ENCODE measurements around the gene MYRIP. TPM values are rescaled to one million over a fixed set of nuclear protein-coding genes. Genes with fewer than 3 reads are reported as not detected.

Gene MYRIP
- total RNA-seq, 1 experiment from 2014 or later, result 0.59 TPM

DNA sequence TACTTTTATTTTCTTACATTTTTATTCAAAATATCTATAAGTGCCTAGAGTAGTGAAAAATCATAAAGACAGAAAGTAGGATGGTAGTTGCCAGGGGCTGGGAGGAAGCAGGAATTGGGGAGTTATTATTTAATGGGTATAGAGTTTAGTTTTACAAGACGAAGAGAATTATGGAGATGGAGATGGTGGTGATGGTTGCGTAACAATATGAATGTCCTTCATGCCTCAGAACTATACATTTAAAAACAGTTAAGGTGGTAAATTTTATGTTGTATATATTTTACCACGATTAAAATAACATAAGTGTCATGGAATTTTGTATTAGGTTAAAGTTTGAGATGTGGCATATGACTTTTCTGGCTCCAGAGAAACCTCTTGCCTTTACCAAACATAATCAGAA lies 171.4 kb downstream of the MYRIP start:
- Mint-ChIP-seq H3K27me3 (ENCODE audit: insufficient read depth, unreplicated experiment) (no peaks in the 10 kb centered on the region), H3K27ac (ENCODE audit: unreplicated experiment) (no peak overlapping the region), H3K4me1 (ENCODE audit: low read depth, unreplicated experiment) (peaks cover 28% of the 10 kb centered on the region), H3K36me3 (ENCODE audit: insufficient read depth, unreplicated experiment) (no peaks in the 10 kb centered on the region), H3K9me3 (ENCODE audit: unreplicated experiment) (peaks cover under 1% of the 10 kb centered on the region), H3K4me3 (ENCODE audit: unreplicated experiment) (no peak overlapping the region)
- no peaks in the 10 kb centered on the region for H3K36me3 ChIP-seq (ENCODE audit: control insufficient read depth, insufficient read depth, low read length)
- TF ChIP-seq, protein P1, sequence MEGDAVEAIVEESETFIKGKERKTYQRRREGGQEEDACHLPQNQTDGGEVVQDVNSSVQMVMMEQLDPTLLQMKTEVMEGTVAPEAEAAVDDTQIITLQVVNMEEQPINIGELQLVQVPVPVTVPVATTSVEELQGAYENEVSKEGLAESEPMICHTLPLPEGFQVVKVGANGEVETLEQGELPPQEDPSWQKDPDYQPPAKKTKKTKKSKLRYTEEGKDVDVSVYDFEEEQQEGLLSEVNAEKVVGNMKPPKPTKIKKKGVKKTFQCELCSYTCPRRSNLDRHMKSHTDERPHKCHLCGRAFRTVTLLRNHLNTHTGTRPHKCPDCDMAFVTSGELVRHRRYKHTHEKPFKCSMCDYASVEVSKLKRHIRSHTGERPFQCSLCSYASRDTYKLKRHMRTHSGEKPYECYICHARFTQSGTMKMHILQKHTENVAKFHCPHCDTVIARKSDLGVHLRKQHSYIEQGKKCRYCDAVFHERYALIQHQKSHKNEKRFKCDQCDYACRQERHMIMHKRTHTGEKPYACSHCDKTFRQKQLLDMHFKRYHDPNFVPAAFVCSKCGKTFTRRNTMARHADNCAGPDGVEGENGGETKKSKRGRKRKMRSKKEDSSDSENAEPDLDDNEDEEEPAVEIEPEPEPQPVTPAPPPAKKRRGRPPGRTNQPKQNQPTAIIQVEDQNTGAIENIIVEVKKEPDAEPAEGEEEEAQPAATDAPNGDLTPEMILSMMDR (IDR thresholded peaks at IDR 0.05; ENCODE audit: insufficient read depth in 1 of 2, low read depth in 1 of 2, low read length in 1 of 2, severe bottlenecking in 1 of 2, unreplicated experiment in 1 of 2), result no peak
- H3K27me3 ChIP-seq (replicated peaks; ENCODE audit: control insufficient read depth, insufficient read depth, low read length), result no peaks in the 10 kb centered on the region
- ChIA-PET CTCF (no interaction called here), POLR2A (no interaction called here)
- no peak for DNase-seq
- H3K4me1 ChIP-seq, result peaks cover 25% of the 10 kb centered on the region
- H3K9me3 ChIP-seq, result no peaks in the 10 kb centered on the region
- H3K4me3 ChIP-seq (ENCODE audit: low read depth, low read length), result no peak overlapping the region
- intact Hi-C loops (cut with micrococcal nuclease; ENCODE audit: unreplicated experiment), result loop anchor here (5.0 kb wide), 2 partner anchors 107 to 173 kb away; partner anchors contain the start of gene MYRIP
- no TSS peak for BruUV-seq (replicated peaks)

DNA sequence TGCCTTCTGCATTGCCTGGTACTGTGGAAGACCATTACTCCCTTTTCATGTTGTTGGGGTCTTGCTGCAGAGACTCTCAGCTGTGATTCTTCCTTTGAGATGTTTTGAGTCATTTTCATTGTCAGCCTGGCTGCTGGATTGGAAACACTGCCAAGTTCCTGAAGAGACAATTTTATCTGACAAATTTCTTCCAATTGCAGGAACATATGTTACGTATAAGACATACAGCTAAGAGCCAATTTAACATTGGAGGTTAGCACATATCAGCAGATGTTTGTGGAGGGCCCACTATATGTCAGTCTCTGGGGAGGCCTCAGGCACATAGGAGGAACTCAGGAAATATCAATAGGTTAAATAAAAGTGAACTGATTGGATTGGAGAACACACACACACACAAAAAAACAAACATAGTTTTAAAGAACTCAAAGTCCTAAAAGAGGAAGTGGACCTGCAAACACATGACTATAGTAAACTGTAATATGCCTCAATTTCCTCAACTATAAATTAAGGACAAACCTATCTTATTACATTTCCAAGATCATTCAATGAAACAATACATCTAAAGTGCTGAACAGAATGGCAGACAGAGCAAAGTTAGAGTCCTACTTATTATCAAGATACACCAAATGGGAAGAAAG lies 172.3 kb downstream of the MYRIP start:
- TF ChIP-seq, protein P1 (IDR thresholded peaks at IDR 0.05; ENCODE audit: insufficient read depth in 1 of 2, low read depth in 1 of 2, low read length in 1 of 2, severe bottlenecking in 1 of 2, unreplicated experiment in 1 of 2), result no peak
- intact Hi-C loops (cut with micrococcal nuclease; ENCODE audit: unreplicated experiment), result loop anchor here (5.0 kb wide), 2 partner anchors 106 to 174 kb away; partner anchors contain the start of gene MYRIP
- peaks cover 9% of the 10 kb centered on the region for H3K9me3 Mint-ChIP-seq (ENCODE audit: unreplicated experiment)
- Histone ChIP-seq H3K4me3 (ENCODE audit: low read depth, low read length) (no peak overlapping the region), H3K27me3 (replicated peaks; ENCODE audit: control insufficient read depth, insufficient read depth, low read length) (no peaks in the 10 kb centered on the region), H3K9me3 (no peaks in the 10 kb centered on the region), H3K4me1 (peaks cover 25% of the 10 kb centered on the region), H3K36me3 (ENCODE audit: control insufficient read depth, insufficient read depth, low read length) (no peaks in the 10 kb centered on the region)
- DNase-seq, result no peak
- H3K27me3 Mint-ChIP-seq (ENCODE audit: insufficient read depth, unreplicated experiment), result no peaks in the 10 kb centered on the region
- ChIA-PET CTCF (no interaction called here), POLR2A (no interaction called here)
- no peak overlapping the region for H3K4me3 Mint-ChIP-seq (ENCODE audit: unreplicated experiment)
- H3K4me1 Mint-ChIP-seq (ENCODE audit: low read depth, unreplicated experiment), result peaks cover 35% of the 10 kb centered on the region
- no peak overlapping the region for H3K27ac Mint-ChIP-seq (ENCODE audit: unreplicated experiment)
- BruUV-seq (replicated peaks), result no TSS peak
- H3K36me3 Mint-ChIP-seq (ENCODE audit: insufficient read depth, unreplicated experiment), result no peaks in the 10 kb centered on the region

- TF ChIP-seq, protein P1 (IDR thresholded peaks at IDR 0.05; ENCODE audit: insufficient read depth in 1 of 2, low read depth in 1 of 2, low read length in 1 of 2, severe bottlenecking in 1 of 2, unreplicated experiment in 1 of 2), result no peak
- H3K9me3 ChIP-seq, result no peaks in the 10 kb centered on the region
- peaks cover 17% of the 10 kb centered on the region for H3K9me3 Mint-ChIP-seq (ENCODE audit: unreplicated experiment)
- intact Hi-C loops (cut with micrococcal nuclease; ENCODE audit: unreplicated experiment), result loop anchor here (5.0 kb wide), 2 partner anchors 104 to 176 kb away; partner anchors contain the start of gene MYRIP
- ChIA-PET POLR2A (no interaction called here), CTCF (no interaction called here)
- BruUV-seq (replicated peaks), result no TSS peak
- H3K27ac Mint-ChIP-seq (ENCODE audit: unreplicated experiment), result peak overlapping the region; percentile 19
- H3K36me3 ChIP-seq (ENCODE audit: control insufficient read depth, insufficient read depth, low read length), result no peaks in the 10 kb centered on the region
- H3K4me3 Mint-ChIP-seq (ENCODE audit: unreplicated experiment), result peak overlapping the region; percentile 42
- no peaks in the 10 kb centered on the region for H3K27me3 ChIP-seq (replicated peaks; ENCODE audit: control insufficient read depth, insufficient read depth, low read length)
- peaks cover 35% of the 10 kb centered on the region for H3K4me1 Mint-ChIP-seq (ENCODE audit: low read depth, unreplicated experiment)
- no peak overlapping the region for H3K4me3 ChIP-seq (ENCODE audit: low read depth, low read length)
- H3K4me1 ChIP-seq, result peaks cover 25% of the 10 kb centered on the region
- H3K36me3 Mint-ChIP-seq (ENCODE audit: insufficient read depth, unreplicated experiment), result no peaks in the 10 kb centered on the region
- H3K27me3 Mint-ChIP-seq (ENCODE audit: insufficient read depth, unreplicated experiment), result no peaks in the 10 kb centered on the region
- peak; percentile 68 to 72 for DNase-seq
Measured at GRCh38 chr3:39982665-39983357, 173.4 kb downstream of the MYRIP start.
